SHP77 (cell line): ENCODE measurements around the gene BLNK.
"Not testable (repeated sequence)": the region's sequence is repeated elsewhere in the genome, so short reads cannot be mapped to it uniquely, and the experiment has no call there.

ENCODE experiments used
- DNase-seq, 2 experiments: peaks; one replicate each; lab custom pipeline; 2025; lab: John Stamatoyannopoulos, UW

BLNK gene

DNA sequence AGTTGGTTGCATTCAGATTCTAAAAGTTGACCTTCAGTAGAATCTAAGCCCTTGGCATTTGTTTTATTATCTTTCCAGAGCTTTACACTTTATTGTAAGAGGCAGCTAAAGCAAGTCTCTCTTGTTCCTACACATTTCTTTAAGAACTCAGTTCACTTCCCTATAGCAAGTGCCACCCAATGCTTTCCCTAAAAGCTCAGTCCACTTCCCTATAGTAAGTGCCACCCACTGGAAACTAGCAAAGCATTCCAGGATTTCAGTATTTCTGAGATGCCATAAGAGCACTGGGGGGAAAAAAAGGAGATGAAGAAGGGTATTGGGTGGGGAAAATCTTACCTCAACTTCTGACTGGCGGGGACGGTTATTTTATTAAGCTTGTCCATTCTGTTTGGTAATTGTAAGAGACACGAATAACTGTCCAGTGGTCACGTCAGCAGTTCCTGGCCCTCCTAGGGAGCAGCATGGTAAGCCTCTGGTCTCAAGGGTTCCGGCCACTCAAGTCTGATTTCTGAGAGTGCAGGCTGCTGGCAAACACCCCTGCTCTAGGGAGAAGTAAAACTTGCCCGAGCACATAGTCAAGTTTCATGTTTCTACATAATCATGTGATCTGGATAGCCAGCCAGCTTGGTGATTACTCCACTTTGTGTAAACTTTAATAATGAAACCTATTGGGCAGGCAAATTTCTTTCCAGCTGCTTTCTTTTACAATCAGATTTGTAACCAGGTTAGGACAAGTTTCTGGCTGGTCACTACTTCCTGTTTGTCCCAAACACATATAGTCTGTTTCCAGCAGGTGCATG, at the start of gene BLNK:
Gene BLNK, minus strand, starts transcription at position 554 of the 800 bp plus-strand sequence. Its CDS starts 171 bp downstream, at position 383.
- no peak for DNase-seq

DNA sequence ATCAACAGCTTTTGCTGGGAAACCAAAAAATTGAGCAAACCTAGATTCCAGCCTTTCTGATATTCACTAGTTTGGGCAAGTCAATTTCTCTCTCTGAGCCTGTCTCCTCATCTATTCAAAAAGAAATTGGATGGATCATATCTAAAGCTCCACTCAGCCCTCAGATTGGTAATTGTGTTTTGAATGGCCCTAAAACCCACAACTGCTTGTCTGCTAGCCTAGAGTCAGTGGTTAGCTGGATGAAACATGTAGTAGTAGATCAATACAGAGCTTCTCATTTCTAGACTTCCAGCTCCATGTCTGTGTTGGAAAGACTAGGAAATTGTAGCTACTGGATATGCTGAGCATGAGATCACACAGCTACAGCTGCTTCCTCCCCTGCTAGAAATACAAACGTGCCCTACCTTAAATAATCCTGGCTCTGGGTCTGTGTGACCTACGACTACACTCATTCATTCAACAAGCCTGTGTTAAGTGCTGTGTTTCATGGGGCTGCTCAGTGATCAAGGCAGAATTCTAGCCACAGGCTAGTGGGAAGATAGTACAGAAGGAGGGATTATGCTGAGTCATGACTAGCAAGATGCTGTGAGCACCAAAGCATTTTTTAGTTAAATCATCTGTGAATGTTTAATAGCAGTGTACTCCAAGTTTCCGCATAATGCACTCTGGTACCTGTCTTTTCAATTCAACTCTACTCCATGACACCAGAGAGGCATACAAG, 48.5 kb upstream of the BLNK start:
- peak in 1 of 2 experiments; percentile 12 for DNase-seq

DNA sequence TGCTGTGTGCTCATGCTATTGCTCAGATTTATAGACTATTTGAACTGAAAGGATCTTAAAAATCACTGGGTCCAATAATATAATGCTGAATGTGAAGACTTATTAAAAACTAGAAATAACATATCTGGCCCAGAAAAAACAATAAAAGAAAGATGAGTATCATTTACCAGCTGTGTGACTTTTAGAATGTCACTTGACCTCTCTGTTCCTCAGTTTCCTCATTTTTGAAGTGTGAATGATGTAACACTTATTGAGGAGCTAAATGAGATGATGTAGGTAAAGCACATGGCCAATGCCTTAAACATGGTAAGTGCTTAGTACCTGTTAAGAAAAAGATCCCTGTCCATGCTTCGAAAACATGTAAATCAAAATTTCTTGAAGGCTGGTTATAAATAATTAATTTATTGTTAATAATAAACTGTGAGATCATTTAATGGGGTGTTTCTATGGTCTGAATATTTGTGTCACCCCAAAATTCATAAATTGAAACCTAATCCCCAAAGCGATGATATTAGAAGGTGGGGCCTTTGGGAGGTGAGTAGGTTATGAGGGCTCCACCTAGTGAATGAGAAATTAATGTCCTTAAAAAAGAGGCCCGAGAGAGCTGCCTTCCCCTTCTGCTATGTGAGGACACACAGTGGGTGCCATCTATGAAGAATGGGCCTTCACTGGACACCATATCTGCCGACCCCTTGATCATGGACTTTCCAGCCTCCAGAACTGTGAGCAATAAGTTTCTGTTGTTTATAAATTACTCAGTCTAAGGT, 45.9 kb upstream of the BLNK start:
- DNase-seq = no peak

DNA sequence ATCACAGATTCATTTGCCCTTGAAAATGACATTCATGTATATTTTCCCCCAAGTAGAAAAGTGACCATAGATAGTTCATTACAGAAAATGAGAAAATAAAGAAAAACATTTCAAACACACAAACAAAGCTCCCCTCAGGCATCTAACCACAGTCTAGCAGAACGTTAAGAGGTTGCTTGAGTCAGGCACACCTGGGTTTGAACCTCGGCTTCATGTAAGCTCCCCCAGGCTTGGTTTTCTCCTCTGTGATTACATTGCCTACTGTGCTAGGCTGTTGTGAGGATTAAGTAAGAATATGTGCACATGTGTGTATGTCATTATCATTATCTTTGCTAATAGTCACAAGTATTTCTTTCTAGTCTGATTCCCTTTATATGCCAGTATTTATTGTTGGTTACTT, 42.0 kb upstream of the BLNK start:
- DNase-seq = no peak

DNA sequence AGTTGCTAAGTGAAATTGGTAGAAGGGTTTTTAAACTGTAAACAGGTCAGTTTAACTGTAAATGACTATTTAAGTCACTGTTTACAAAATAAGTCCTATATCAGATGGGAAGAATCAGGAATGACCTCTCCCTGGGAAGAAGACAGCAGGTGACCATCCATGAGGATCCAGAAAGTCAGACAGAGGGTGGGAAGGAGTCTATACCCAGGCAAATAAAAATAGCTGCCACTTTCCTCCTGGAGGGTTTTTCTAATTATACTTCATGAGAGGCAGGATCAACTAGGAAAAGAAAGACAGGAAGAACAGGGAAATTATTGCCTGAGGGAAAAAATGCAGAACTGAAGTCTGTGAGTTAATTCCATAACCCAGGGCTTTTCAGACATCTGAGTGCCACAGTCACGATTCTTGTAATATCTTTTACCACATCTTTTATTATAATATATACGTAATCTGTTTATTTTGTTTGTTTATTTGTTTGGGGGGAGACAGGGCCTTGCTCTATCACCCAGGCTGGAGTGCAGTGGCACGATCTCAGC, 39.9 kb upstream of the BLNK start:
- DNase-seq = no peak

DNA sequence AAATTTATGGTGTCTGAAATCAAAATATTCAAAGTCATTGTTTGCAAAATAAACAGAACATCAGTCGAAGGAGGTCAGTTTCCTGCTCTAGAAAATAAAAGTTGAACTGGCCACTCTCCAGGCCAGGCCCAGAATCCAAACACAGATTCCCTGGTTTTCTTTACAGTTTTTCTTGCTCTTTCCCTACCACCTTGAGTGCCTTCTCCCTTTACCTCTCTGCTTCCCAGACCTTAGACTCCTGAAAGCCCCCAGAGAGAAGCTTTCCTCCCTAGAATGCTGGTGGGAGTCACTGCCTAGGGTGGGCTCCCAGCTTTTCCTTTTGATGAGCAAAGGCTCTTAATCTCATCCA, 38.9 kb upstream of the BLNK start:
- no peak for DNase-seq

DNA sequence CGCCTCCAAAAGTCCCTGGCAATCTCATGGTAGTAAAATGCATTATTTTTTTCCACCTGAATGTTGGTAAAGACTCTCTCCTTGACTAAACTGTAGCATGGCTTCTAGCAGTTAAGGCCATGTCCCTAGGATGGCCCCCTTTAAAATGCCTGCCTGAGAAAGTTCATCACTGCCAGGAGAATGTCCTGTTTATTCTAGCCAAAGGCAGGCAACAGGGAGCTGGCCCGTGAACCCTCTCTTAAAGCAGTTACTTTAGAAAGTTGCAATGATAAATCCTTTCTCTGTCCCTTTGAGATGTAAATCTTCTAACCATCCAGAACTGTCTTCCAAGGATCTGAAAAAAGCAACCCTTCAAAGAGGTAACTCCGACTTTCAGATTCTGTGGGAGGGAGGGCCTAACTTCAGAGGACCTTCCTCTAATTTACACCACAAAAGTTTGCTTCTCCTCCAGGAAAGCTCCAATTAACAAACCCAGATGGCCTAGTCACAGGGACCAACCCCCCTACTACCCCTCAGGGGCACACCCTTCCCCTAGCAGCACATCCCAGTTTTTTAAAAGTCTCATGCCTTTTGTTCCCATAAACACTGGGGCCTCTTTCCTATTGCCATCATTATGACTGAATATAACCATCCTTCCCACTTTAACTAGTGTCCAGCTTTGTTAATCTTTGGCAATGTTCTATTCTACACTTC, 38.4 kb upstream of the BLNK start:
- DNase-seq = no peak

DNA sequence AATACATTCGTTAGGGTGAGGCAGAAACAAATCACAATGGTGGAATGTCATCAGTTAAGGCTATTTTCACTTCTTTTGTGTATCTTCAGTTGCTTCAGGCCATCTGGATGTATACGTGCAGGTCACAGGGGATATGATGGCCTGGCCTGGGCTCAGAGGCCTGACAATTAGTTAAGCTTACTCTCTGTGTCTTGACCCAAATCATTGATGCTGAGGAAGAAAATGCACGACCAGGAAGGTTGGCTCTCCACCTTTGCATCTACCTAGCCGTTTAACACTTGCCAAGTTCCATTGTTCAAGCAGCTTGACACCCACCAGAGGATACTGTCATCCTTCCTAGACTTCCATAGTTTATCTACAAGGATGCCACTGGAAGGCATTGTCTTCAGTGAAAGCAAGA, 37.5 kb upstream of the BLNK start:
- DNase-seq = not testable (repeated sequence)

DNA sequence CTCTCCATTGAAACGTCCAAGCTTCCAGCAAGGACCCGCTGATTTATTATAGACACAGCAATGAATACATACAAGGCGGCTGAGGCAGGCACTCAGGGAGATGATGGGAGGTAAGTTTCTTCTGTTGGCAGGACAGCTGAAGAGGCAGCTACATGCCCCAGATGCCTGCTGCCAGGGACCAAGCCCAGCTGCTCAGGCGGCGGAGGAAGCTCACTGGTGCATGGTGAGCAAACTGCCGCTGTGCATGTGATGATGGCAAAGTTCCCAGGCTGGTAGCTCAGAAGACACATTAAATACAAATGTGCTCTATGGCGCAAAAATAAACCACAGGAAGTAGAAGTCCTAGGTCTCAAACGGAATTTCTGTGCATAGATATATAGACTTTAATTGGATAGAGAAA, 35.1 kb upstream of the BLNK start:
- peak; percentile 67 to 84 for DNase-seq

DNA sequence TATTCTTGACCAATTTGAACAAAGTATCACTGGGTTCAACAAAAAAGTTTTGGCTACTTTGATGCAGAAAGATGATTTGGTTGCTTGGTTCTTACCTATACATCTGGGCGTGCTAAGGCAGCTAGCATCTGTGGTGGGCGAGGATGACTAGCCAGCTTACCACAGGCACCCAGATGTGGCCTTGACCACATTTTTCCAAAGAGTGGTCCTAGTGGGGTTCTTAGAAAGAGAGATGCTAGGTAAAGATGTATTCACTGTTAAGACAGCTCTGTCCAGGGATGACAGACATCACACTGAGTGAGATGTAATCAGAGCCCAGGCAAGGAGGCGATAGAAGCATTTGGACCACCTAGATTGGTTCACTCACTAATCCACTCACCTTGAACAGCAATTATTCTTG, 33.6 kb upstream of the BLNK start:
- DNase-seq = no peak

DNA sequence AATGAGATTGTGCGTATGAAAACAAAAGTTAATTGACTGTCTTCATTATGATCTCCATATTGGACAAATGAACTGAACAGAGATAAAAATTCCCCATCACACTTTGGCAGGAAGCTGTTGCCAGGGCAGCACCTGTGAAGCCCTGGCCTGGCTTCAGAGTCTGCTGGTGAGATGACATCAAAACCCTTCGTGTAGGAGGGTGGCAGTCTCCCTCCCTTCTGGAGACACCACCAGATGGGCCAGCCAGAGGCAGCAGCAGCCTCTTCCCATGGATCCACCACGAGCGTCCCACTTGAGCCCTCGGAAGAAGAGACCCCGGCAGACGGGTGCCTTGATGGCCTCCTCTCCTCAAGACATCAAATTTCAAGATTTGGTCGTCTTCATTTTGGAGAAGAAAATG, 32.9 kb upstream of the BLNK start, which contains the start of gene DNTT:
Gene DNTT, plus strand, starts transcription at position 205 of the 400 bp plus-strand sequence. Its CDS starts 64 bp downstream, at position 269.
- no peak for DNase-seq

DNA sequence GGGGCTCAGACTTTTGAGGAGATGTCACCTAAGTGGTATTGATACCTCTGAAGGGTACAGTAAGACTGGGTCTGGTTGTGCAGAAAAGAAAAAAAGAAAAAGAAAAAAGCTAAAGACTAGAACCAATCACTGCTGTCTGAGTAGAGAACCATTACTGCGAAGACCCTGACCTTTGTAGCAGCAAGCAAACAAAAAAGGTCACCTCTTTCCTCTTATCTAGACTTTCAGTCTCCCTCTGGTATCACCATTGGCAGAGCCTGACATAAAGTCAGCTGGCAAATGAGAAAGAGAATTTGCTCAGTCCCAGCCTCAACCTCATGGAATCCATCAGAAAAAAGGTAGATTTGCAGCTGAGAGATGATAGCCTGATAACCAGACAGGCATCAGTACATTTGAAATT, 30.2 kb upstream of the BLNK start:
- no peak for DNase-seq

DNA sequence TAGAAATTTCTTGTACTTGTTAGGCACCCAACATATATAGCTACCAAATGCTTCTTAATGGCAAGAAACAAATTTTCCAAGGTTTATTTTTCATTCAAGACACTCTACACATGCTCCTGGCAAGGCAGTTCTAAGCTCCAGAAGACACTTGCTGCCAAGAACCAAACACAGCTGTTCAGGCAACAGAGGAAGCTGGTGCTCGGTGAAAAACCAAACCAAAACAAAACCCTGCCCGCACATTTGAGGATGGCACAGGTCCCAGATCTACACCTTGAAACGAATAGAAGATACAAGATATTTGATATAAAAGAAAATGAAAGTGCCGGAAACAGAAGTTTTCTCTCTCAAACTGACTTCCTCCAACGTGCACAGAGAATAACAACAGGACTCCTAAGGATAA, 28.0 kb upstream of the BLNK start:
- DNase-seq = no peak

DNA sequence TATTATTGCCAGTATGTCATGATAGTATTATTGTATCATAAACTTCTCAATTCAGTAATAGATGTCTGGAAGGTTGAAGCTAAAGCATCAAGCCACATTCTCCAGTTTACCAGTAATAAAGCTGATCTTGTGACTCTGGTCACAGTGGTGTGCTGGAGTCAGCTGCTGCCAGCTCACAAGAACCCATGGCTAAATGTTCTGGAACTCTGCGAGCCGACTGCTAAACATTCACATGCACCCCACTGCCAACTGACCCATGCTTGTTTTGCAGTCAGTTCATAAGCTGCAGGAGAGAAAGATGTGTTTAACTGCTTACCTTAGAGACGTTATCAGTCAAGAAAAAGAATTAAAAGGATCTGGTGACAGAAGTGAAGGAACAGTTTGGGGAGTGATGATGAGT, 27.0 kb upstream of the BLNK start:
- no peak for DNase-seq

DNA sequence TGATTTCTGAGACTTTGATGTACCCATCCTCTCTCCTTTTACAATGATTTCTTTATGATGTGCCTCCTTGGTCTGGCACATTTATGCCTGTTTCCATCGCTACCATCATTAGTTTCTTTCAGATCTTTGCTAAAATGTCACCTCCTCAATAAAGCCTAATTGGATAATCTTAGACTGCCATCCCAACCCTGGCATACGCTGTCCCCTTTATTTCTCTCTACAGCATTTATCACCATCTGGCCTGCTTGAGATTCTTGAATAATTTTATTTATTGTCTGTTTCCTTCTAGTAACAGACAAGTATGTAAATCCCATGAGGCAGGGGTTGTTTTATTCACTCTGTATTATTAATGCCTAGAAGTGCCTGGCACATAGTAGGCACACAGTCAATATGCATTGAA, 26.1 kb upstream of the BLNK start:
- DNase-seq = no peak

DNA sequence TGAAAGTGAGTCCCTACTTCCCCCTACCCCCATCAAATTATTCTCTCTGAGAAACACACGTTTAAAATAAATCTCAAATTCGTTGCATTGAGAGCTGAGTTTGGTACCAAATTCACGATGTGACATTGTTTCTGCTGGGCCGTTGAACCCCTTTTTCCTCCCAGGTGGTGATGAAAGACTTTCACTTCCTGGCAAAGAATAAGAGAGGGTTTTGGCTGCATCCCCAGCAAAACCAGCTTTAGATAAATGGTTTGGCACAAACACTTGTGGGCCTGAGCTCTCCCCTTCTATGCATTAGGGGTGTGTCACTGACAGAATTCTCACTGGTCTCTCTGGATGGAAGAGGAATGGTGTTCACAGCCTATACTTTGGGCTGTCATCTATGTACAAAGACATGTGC, 24.1 kb upstream of the BLNK start:
- no peak for DNase-seq

DNA sequence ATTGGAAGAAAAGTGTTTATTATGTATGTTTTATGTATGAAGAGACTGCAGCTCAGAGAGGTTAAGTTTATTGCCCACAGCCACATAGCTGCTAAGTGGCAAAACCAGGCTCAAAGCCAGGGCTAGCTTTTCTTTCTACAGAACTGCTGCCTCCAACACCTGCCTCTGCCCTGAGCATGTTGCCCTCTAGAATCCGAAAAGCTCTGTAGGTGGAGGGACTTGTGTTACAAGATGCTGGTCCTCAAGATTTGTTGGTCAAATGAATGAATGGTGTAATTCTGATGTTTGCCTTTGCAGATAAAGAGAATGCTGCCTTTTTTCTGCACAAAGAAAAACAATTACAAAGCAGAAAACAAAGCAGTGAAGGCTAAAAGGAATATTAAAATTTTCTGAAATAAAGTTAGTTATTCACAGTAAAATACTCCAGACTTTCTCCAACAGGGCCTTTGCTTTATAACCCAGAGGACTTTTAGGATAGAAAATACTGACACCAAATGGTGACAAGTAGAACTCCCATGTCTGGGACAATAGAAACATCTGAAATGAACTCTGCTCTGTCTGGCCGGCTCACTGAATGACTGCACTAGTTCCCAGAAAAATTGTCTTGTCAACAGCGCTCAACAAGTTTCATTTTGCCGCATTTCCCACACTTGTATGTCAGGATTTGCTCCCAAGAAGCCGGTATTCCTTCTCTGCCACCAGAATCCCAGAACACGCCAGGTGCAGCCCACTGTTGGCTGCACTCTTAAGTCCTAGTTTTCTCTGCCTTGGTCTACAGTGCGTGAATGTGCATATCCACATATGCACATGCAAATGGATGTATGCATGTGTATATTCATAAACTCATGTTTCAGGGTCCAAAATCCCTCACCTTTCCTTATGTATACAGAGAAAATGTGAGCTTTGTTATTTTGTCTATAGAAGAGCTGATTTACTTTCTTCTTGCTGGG, 21.9 kb upstream of the BLNK start:
- DNase-seq = peak; percentile 3 to 38

DNA sequence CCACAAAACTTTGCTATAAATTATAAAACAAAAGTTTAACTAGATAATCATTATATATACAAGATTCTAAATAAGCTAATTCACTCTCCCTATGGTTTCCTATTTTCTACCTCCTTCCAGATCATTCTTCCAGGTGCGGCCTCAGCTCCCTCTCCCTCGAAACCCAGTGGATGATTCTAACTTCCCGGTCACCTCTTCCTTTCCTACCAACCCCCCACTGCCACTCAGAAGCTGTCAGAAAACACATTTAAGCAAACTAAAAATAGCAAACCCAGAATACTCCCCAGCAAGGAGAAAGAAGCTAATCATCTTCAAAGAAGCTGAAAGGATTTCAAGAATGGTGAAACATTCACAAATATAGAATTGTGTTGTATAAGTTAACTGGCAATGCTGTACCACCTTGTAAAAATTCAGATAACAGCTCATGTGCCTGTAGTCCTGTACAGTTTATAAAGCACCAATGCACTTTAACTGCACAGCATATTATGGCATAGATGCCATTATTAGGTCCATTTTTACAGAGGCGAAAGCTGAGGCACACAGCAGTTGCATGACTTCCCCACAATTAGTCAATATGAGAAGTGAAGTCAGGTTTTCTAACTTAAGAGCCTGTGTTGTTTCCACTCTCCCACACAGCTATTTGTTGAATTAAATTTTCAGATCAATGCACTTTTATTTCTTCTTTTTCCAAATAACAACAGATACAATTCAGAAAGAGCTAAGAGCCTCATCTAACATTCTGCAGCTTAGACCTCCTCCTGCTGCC, 19.2 kb upstream of the BLNK start:
- DNase-seq = no peak

DNA sequence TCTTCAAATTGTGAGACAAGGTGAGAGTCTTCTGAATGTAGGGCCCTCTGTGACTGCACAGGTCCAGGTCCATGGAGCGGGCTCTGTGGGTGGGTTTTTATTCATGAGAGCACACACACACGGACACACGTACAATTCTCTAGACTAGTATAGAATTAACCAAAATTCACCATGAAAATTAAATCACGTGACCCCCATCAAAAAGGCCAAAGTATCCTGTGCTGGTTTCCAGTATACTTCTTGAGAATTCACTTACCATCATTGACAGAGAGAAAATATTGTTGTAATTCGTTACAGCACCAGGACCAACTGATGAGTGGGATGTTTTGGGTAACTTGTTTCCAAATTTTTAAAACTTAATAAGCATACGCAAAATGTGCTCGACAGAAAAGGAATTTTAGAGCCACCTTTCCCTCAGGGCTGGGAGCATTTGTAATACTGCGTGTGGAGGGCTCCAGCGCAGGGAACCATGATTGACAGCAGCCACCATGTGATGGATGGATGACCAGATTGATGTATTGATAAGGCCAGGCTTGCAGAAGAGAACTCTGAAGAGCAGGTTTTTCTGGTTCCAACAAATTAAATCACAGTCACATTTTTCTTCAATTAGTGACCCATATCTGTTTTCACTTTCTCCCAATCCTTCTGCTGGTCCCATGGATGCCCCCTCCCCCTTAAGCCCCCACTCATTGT, 18.0 kb upstream of the BLNK start:
- no peak for DNase-seq
